GM19455 (cell line): ENCODE results near the gene ZNF644.
"Not testable (repeated sequence)": the region's sequence is repeated elsewhere in the genome, so short reads cannot be mapped to it uniquely, and the experiment has no call there.

ENCODE experiments used
- ATAC-seq: cut with Tn5 transposase; IDR thresholded peaks from one replicate; pipeline ENCODE4 v1.9.1; 2021; ENCODE audit not compliant: unreplicated experiment

ZNF644 gene

DNA sequence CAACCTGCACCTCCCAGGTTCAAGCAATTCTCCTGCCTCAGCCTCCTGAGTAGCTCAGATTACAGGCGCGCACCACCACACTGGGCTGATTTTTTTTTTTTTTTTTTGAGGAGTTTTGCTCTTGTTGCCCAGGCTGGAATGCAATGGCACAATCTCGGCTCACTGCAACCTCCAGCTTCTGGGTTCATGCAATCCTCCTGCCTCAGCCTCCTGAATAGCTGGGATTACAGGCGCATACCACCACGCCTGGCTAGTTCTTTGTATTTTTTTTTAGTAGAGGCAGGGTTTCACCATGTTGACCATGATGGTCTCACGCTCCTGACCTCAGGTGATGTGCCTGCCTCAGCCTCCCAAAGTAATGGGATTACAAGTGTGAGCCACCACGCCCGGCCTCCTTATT is 93.6 kb downstream of the ZNF644 start:
- ATAC-seq, result not testable (repeated sequence)

DNA sequence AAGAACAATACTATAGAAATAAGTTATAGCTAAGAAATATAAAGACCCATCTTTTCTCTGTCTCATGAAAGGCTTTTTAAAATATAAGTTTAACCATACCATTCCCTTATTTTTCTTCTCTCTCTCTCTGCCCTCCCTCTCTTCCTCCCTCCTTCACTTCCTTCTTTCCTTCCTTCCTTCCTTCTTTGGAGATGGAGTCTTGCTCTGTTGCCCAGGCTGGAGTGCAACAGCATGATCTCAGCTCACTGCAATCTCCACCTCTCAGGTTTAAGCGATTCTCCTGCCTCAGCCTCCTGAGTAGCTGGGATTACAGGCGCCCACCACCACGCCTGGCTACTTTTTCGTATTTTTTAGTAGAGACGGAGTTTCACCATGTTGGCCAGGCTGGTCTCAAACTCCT is 94.2 kb downstream of the ZNF644 start:
- ATAC-seq, result not testable (repeated sequence)

DNA sequence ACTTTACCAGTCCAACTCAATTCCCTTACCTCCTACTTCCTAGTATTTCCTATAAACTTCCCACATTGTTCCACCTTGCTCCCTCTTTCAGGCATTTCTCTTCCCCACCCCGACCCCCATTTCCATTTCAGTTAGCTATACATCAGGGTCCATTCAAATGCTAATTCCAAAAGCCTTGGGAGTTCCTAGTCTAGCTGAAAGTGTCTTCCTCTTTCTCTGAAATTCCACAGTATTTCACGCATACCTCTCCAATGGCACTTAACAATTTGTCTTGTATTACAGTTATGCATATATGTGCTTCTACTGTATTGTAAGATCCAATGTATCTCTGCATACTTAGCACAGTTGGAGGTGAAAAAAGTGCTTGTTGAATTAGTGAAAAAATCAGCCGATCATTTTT is 94.9 kb downstream of the ZNF644 start:
- ATAC-seq, result no peak

DNA sequence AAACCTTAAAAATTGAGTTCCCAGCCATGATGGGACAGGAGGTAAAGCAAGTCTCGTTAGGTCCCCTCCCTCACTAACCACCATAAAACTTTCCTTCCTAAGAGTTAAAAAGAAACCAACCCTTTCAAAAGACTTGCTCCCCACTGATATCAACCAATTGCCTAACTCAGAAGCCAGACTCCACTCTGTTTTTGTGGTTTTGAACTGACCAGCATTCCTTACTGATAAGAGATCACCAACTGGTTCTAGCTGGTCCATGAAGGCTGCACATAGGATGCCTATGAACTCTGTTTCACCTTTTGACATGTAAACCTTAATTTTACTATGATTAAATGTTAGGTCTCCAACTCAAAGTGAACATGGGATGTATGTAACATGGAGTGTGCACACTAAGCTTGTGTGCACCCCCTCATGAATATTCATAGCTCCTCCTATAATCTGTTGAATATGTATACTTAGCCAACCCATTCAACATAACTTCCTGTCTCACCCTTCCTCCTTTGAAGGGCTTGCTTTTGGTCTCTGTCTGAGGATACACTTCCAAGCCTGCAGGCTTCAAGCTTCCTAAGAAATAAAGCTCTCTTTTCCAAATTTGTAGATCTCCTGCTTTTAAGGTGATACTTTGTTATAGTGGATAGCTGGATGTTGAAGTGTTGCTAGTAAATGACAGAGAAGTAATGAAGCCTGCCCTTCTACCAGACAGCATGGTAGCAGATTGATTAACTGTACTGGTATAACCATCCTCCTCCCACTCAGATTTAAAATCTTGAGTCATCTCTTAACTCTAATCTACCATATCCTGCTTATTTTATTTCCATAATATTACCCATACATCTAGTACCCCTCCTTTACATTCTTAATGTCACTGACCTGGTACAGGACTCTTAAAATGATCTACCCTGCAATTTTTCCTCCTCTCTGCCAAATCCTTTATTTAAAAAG is 95.6 kb downstream of the ZNF644 start:
- ATAC-seq, result no peak

DNA sequence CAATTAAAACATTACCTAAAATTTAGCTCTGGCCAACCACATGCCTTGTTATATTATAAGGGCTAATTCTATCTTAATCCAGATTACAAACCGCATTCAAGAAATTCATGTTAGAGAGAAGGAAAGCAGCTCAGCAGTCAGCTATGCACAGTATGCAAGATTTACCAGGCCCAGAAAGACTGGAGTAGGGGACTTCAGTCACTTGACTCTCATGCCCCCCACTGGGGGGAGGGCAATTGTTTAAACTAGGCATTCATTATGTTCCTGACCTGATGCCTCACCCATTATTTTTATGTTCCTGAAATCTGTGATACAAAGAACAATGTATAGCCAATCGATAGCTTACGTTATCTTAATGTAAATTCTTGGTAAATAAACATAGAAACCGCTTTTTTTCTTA is 96.9 kb downstream of the ZNF644 start:
- ATAC-seq, result no peak

DNA sequence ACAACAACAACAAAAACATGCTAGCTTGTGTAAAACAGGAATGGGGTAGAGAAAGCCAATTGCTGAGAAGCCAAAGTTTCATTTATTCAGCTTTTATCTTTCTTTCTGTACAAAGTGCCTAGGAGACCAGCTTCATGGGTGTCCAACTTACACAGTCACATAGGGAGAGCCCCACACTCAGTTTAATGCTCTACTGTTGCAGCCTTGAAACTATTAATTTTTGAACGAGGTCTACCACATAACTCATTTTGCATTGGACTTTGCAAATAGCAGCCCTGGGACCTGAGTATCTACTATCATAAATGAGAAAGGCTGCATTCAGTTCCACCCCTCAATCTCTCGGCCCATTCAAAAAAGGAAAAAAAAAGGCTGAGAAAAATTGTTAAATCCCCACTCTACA is 98.8 kb downstream of the ZNF644 start:
- no peak for ATAC-seq

DNA sequence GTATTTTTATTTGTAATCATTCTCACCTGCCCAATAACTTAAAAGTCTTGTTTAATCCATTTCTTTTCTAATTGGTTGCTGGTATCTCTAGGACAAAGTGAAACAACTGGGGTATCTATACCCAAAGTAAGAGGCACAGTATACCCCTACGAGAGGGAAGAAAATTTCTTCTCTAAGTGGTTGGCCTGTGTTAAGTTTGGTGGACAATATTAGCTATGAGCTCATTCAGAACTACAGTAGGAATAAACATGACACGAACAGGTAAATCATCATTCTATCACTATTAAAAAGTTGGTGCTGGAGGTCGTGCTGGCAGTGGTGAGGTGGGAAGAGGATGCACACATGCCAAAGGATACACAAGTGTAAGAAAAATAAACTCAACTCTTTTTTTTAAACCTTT is 99.6 kb downstream of the ZNF644 start:
- no peak for ATAC-seq

DNA sequence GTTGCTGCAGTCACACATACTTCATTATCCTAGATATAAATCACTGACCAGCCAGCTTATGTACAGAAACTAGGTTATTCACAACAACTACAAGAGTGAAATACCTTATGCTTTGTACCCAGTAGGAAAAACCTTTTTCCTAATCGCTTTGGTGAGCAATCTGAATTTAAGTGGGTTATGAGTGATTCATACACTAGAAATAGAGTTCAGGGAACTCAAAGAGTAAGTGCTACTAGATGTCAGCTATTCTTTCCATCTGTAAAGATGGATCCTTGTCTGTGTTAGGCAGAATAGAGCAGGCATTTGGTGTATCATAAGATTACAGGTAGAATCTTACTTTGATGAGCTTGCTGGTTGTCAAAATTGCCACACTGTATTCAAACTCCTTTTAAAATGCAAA is 101.9 kb downstream of the ZNF644 start:
- no peak for ATAC-seq

DNA sequence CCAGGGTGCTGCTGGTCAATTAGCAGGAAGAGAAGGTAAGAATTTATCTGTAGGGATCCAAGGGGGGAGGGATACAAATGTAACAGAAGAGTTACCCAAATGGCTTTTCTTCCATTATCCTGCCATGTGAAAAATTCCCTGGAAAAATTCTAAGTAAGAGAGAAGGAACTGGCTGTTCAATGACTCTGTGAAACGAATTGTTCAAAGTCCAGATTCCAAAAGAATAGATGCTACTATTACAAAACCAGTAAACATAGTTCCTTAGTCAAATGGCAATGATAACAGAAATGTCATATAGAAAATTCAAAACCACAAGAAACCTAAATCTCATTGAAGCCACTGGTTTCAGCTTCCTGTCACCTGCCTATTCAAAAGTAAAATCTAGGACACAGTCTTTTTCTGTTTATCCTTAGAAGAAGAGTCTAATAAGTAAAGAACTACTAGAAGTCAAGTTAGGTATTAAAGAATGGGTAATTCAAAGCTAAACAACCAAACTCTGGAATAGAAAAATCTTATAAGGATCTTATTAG is 102.6 kb downstream of the ZNF644 start:
- ATAC-seq, result peak; percentile 52

DNA sequence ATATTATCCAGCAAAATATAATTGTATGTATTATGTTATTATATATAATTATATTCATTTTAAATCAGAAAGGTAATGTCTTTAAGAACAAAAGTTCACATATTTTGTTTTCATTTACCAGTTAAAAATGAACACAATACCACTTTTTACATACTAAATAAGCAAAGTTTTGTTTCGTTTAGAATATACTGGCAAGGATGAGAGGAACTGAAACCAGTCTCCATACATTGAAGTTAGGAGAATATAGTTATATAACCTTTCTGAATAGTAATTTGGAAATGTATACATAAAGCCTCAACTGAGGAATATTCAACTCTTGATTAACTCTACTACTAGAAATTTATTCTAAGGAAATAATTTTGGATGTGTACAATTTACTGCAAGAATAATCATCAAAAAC is 110.5 kb downstream of the ZNF644 start:
- ATAC-seq, result no peak

DNA sequence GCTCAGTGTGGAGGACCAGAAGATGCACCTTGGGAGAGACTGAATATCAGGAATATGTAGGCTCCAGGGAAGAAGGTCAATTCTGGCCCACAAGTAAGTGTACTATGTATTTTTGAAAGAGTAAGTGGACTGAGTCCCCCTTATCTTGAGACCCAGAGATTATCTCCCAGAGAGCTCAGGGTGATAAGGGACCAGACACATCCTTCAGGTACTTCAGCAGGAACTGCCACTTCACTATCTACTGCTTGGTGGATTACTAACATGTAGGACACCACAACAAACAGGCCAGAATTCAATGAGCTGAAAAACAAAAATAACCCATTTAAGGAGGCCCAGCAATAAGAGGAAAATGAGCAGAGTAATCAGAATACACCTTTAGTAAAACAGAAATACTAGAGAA is 119.2 kb downstream of the ZNF644 start:
- no peak for ATAC-seq

DNA sequence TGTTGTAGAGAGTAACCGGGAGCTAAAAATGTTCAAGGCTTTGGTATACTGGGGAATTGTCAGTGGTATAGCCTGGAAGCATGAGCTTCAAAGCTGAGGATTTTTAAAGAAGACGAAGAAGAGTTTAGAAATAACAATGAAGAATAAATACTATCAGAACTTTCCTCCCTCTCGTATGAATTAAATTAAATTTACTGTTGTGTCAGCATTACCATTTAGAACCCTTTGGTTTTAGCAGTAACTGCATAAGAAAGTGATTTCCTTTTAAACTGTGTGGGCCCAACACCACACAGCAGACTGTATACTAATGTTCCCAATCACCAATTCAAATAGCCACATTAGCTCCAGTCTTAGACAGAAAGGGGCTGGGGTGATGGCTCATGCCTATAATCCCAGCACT is 122.6 kb downstream of the ZNF644 start:
- ATAC-seq, result no peak

DNA sequence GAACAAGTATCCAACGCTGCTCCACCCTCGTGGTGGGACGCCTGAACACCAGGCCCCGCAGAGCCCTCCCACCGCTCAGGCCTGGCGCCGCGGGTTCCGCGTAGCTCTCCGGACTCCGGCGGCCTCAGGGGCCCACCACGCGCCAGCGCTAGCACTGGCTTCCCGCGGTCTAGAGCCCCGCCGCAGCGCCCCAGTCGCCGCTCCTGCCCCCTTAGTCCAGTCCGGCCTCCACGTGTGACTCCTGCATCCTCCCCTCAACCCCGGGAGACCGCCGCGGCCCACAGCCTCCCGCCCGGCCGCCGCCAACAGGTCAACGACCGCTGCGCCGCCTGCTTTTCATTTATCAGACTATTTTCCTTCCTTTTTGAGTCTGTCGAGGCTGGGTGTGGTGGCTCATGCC is 128.2 kb downstream of the ZNF644 start:
- ATAC-seq, result not testable (repeated sequence)

DNA sequence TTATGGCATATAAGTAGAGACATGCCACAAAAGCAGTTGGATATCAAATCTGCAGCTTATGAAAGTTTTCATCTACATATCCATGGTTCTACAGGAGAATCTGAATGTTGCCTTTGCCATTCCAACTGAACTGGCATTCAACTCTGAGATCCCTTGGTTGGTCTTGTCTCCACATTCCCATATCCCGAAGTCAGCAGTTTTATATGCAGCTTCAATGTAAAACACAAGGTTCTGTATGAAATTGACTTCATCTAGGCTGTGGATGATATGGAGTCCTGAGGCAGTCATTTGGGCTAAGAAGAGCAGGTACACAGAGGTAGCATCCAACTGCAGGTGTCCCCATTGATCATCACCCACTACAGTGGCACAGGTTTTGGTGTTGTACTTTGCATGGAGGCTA is 129.0 kb downstream of the ZNF644 start:
- not testable (repeated sequence) for ATAC-seq

DNA sequence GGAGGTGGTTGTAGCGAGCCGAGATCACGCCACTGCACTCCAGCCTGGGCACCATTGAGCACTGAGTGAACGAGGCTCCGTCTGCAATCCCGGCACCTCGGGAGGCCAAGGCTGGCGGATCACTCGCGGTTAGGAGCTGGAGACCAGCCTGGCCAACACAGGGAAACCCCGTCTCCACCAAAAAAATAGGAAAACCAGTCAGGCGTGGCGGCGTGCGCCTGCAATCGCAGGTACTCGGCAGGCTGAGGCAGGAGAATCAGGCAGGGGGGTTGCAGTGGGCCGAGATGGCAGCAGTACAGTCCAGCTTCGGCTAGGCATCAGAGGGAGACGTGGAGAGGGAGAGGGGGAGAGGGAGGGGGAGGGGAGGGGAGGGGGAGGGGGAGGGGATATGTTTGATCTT is 129.6 kb downstream of the ZNF644 start:
- ATAC-seq, result not testable (repeated sequence)

DNA sequence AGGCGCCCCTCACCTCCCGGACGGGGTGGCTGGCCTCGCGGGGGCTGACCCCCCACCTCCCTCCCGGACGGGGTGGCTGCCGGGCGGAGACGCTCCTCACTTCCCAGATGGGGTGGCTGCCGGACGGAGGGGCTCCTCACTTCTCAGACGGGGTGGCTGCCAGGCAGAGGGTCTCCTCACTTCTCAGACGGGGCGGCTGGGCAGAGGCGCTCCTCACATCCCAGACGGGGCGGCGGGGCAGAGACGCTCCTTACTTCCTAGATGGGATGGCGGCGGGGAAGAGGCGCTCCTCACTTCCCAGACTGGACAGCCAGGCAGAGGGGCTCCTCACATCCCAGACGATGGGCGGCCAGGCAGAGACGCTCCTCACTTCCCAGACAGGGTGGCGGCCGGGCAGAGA is 130.1 kb downstream of the ZNF644 start:
- not testable (repeated sequence) for ATAC-seq

DNA sequence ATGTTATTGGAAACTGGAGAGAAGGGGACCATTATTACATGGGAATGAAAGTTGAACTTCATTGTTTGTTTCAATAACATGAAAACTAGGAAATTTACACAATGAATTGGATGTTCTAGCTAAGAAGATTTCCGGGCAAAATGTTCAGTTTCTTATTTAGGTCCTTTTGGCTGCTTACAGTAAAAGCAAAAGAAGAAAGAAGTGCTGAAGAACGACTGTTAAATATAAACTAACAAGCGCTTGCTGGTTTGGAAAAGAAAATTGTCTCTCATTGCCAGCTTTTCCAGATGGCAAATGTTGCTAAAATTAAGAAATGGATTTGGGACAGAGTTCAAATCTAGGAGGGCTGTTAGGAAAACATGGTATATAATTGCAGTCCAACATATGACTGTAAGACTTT is 139.6 kb downstream of the ZNF644 start:
- no peak for ATAC-seq

DNA sequence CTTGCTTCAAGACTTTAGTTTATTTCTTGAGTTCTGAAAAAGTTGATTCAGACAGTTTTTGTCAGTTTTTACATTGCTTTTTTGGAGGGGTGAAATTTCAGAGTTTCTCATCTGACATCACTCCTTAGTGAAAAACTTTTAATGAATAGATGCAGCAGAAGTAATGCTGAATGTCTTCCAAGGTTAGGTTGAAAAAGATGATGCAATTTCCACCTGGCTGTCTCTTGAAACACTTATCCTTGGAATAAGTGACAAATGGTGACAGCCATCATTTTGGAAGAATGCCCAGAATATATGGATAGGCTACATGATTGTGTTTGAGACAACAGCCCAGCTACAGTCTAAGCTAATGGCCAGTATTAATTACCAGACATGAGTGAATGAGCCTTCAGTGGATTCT is 140.8 kb downstream of the ZNF644 start:
- ATAC-seq, result no peak

DNA sequence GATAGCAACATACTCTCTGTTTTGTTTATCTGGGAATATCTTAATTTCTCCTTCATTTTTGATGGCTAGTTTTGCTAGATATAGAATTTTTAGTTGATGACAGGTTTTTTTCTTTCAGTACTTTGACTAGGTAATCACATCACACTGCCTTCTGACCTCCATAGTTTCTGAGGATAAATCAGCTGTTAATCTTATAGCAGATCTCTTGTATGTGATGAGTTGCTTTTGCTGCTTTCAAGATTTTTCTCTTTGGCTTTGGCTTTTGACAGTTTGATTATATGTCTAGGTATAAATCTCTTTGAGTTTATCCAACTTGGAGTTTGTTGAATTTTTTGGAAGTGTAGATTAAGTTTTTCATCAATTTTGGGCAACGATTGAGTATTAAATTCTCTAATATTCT is 142.6 kb downstream of the ZNF644 start:
- no peak for ATAC-seq

DNA sequence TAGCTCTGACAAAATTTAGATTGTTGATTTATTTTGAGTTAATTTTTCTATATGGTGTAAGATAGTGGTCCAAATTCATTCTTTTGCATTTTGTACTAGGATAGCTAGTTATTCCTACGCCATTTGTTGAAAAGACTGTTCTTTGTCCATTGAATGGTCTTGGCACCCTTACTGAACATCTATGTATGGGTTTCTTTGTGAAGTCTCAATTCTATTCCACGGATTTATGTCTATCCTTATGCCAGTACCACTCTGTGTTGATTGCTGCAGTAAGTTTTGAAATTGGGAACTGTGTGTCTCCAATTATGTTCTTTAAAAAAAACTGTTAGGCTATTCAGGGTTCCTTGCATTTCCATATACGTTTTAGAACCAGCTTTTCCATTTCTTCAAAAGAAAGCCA is 145.7 kb downstream of the ZNF644 start:
- no peak for ATAC-seq
